HepG2 (cell line): Measurements from ENCODE around the gene ANTXR1. TPM values are rescaled to one million over a fixed set of nuclear protein-coding genes. Genes with fewer than 3 reads are reported as not detected.
A peak's percentile ranks its signal among the peaks of the same experiment; 100 is the strongest.

Source experiments
- ATAC-seq: fragments of 200-7000 bp; cut with Tn5 transposase; 3 replicates; pipeline ENCODE4 v1.9.1; 2020; ENCODE audit warnings: mild to moderate bottlenecking, moderate library complexity
- BruUV-seq: library from RNA; stranded (reverse); fragments of 400-500 nt; replicated peaks from 2 replicates; lab custom pipeline; 2021; lab: Mats Ljungman, UMichigan
- CTCF ChIA-PET: fragments of 300-600 bp; formaldehyde crosslinking; extraction: SDS; loops from one replicate; lab custom pipeline; 2021; ENCODE audit warnings: low total read pairs, inconsistent platforms, low intra/inter-chr PET ratio; lab: Yijun Ruan, JAX
- POLR2A ChIA-PET: fragments of 350-600 bp; sonication (Branson Sonifier 250); formaldehyde crosslinking; loops from one replicate; lab custom pipeline; 2020; ENCODE audit warnings: antibody characterized with exemption, inconsistent platforms; lab: Yijun Ruan, JAX
- DNase-seq: peaks from one replicate; pipeline ENCODE4 v3.0.0-alpha.2; 2015; ENCODE audit warnings: low spot score
- FAIRE-seq: peaks from 3 replicates; lab custom pipeline; 2011; peaks lifted over from hg19 to GRCh38; lab: Jason Lieb, UNC
- H2AFZ ChIP-seq: one replicate; pipeline ENCODE4 v1.6.1; 2011; ENCODE audit warnings: low read length, inconsistent platforms
- H3K27ac ChIP-seq: fragments of 300-600 bp; 3 replicates; pipeline ENCODE4 v1.8.0; 2011; ENCODE audit warnings: mixed run types, mild to moderate bottlenecking, mixed read lengths, low read length, inconsistent platforms; ENCODE audit not compliant: insufficient read depth; ENCODE audit errors: extremely low read length
- H3K27me3 ChIP-seq, 2 experiments: fragments of 200-600 bp in 1 of 2; 2 replicates in 1 of 2; 3 replicates in 1 of 2; pipeline versions ENCODE4 v1.6.0 to v1.8.0; 2011; ENCODE audit warnings: low read length in 2 of 2, mild to moderate bottlenecking in 2 of 2, moderate library complexity in 2 of 2, inconsistent platforms in 1 of 2; ENCODE audit not compliant: insufficient read depth in 2 of 2, control insufficient read depth in 1 of 2
- H3K36me3 ChIP-seq, 2 experiments: fragments of 200-600 bp in 1 of 2; replicated peaks in 1 of 2; 2 replicates in 1 of 2; 3 replicates in 1 of 2; pipeline versions ENCODE4 v1.5.1 to v1.8.0; 2011; ENCODE audit warnings: low read length in 2 of 2, inconsistent platforms in 1 of 2; ENCODE audit not compliant: insufficient read depth in 2 of 2, control insufficient read depth in 1 of 2
- H3K4me1 ChIP-seq: 2 replicates; pipeline ENCODE4 v1.5.1; 2012; ENCODE audit warnings: low read length, inconsistent platforms; ENCODE audit not compliant: insufficient read depth
- H3K4me2 ChIP-seq: 2 replicates; pipeline ENCODE4 v1.6.0; 2011; ENCODE audit warnings: low read depth, low read length, inconsistent platforms
- H3K4me3 ChIP-seq, 3 experiments: fragments of 200-600 bp in 1 of 3; sonication (generic), shearing (Covaris generic) in 1 of 3; replicated peaks in 1 of 3; 2 replicates each; pipeline ENCODE4 v1.5.1; 2011 to 2016; ENCODE audit warnings: low read length in 3 of 3, inconsistent platforms in 2 of 3, low read depth in 2 of 3, mild to moderate bottlenecking in 2 of 3, control low read depth in 1 of 3, mixed read lengths in 1 of 3; ENCODE audit not compliant: insufficient read depth in 1 of 3
- H3K79me2 ChIP-seq: one replicate; pipeline ENCODE4 v1.6.1; 2011; ENCODE audit warnings: low read length, inconsistent platforms; ENCODE audit not compliant: insufficient read depth
- H3K9ac ChIP-seq: 2 replicates; pipeline ENCODE4 v1.6.0; 2011; ENCODE audit warnings: mild to moderate bottlenecking, low read depth, low read length, inconsistent platforms; ENCODE audit not compliant: insufficient read depth
- H3K9me3 ChIP-seq: 2 replicates; pipeline ENCODE4 v1.5.1; 2012; ENCODE audit warnings: mild to moderate bottlenecking, low read length
- H4K20me1 ChIP-seq: 2 replicates; pipeline ENCODE4 v1.6.0; 2011; ENCODE audit warnings: inconsistent platforms, mild to moderate bottlenecking, low read length, moderate library complexity; ENCODE audit not compliant: insufficient read depth
- BCL6 ChIP-seq: IDR thresholded peaks from 2 replicates; pipeline ENCODE4 v1.6.1; 2016; ENCODE audit warnings: missing genetic modification reagents, missing compliant biosample characterization
- CEBPB ChIP-seq: IDR thresholded peaks from 2 replicates; pipeline ENCODE4 v1.6.1; 2011; ENCODE audit warnings: low read depth, low read length, improper control_type of control experiment, borderline replicate concordance
- CEBPG ChIP-seq: IDR thresholded peaks from 2 replicates; pipeline ENCODE4 v1.6.1; 2016
- EP300 ChIP-seq, 3 experiments: sonication (generic) in 1 of 3; formaldehyde crosslinking in 1 of 3; IDR thresholded peaks; 2 replicates each; pipeline versions ENCODE4 v1.5.1 to v1.6.1; 2011 to 2020; ENCODE audit warnings: low read depth in 2 of 3, low read length in 2 of 3, borderline replicate concordance in 1 of 3, improper control_type of control experiment in 1 of 3, mild to moderate bottlenecking in 1 of 3, missing genetic modification reagents in 1 of 3, moderate library complexity in 1 of 3
- FOXP1 ChIP-seq, 2 experiments: fragments of 450-650 bp in 1 of 2; IDR thresholded peaks; 2 replicates each; pipeline ENCODE4 v1.6.1; 2017 to 2018; ENCODE audit warnings: antibody characterized with exemption in 1 of 2
- GFI1 ChIP-seq: sonication (generic); formaldehyde crosslinking; IDR thresholded peaks from 2 replicates; pipeline ENCODE4 v1.5.0; 2020; ENCODE audit warnings: missing genetic modification reagents, mild to moderate bottlenecking, borderline replicate concordance
- HMG20A ChIP-seq: IDR thresholded peaks from 2 replicates; pipeline ENCODE4 v1.6.1; 2016; ENCODE audit warnings: borderline replicate concordance
- MAFK ChIP-seq, 2 experiments: IDR thresholded peaks in 1 of 2; conservative IDR thresholded peaks in 1 of 2; 2 replicates each; pipeline ENCODE4 v1.6.1; 2011; ENCODE audit warnings: improper control_type of control experiment in 2 of 2, low read length in 2 of 2
- PCBP1 ChIP-seq: fragments of 200-400 bp; formaldehyde crosslinking; IDR thresholded peaks from 2 replicates; pipeline ENCODE4 v1.6.1; 2017; ENCODE audit warnings: mild to moderate bottlenecking, low read depth, low read length, borderline replicate concordance
- ZBTB10 ChIP-seq: sonication (generic); formaldehyde crosslinking; IDR thresholded peaks from 2 replicates; pipeline ENCODE4 v1.4.0; 2020; ENCODE audit warnings: missing genetic modification reagents, borderline replicate concordance
- WGBS: methylation state at CpG from one replicate; pipeline ENCODE4 v1.1.6; 2017; ENCODE audit warnings: low lambda C conversion rate; 5-methylcytosine and 5-hydroxymethylcytosine counted together
- in situ Hi-C: cut with HindIII; loops from 2 replicates; pipeline ENCODE4 v1.10.0; 2017; ENCODE audit warnings: low pct_unique_long_range_greater_than_20kb; ENCODE audit not compliant: extremely low pct_ligation_motif_present
- intact Hi-C: fragments of 100-400 bp; cut with micrococcal nuclease; formaldehyde crosslinking; loops from one replicate; pipeline ENCODE4 v1.10.0; 2022; ENCODE audit not compliant: unreplicated experiment
- polyA plus RNA-seq, 8 experiments: library from polyadenylated mRNA; depleted of rRNA in 3 of 8; stranded (reverse) in 7 of 8; unstranded in 1 of 8; fragments of >200 nt; fragmentation: Illumina TruSeq in 4 of 8; extraction: Trizol in 4 of 8; gene quantifications; 2 replicates each; pipeline versions ENCODE4 v1.2.1 to v1.2.3, GENCODE V29; 2011 to 2016; ENCODE audit warnings: low read depth in 4 of 8, missing spikeins in 1 of 8, mixed read lengths in 1 of 8; ENCODE audit not compliant: insufficient read depth in 1 of 8
- total RNA-seq, 5 experiments: library from RNA; depleted of rRNA; stranded (reverse); fragments of >200 nt; fragmentation: Illumina TruSeq; extraction: Trizol; gene quantifications; 2 replicates each; pipeline ENCODE4 v1.2.3, GENCODE V29; 2016; ENCODE audit warnings: low read depth in 1 of 5

ANTXR1 gene
- total and polyA plus RNA-seq, 2 of the 13 experiments (the other 11 are each of a cell fraction or from before 2014, with no cell fraction given): 4.5 to 12.7 TPM

- no peak overlapping the region for H3K4me2 ChIP-seq
- H3K36me3 ChIP-seq: peaks cover 0 to 3% of the 10 kb centered on the region in 2 experiments; a peak in 1 of 5 replicates
- intact Hi-C loops (no loop called here), in situ Hi-C loops (no loop called here)
- ATAC-seq: no peak
- H3K4me1 ChIP-seq: peaks cover 17% of the 10 kb centered on the region; the same call in 1 of the 2 replicates
- no peaks in the 10 kb centered on the region for H4K20me1 ChIP-seq
- no peak overlapping the region for H3K27ac ChIP-seq
- no peaks in the 10 kb centered on the region for H3K9me3 ChIP-seq
- WGBS: 70% methylated on average over 3 of the region's 3 CpGs
- H3K4me3 ChIP-seq: no peak overlapping the region
- H2AFZ ChIP-seq: no peak overlapping the region
- ChIA-PET CTCF (no interaction called here), POLR2A (no interaction called here)
- no TSS peak for BruUV-seq
- FAIRE-seq: no peak
- no peaks in the 10 kb centered on the region for H3K79me2 ChIP-seq
- no peak overlapping the region for H3K9ac ChIP-seq
- DNase-seq: no peak
- TF ChIP-seq BCL6 (peak; percentile 82), EP300 (IDR thresholded peaks at IDR 0.05; ENCODE audit: low read depth in 2 of 2, low read length in 2 of 2) (0 out of 4 replicates have a peak, but pooled peaks of 1 of the 2 experiments have one; percentile 6), EP300 (CRISPR knock-in tag; IDR thresholded peaks at IDR 0.05; ENCODE audit: borderline replicate concordance) (no peak), ZBTB10 (no peak), FOXP1 (IDR thresholded peaks at IDR 0.05) (no peak), FOXP1 (CRISPR knock-in tag; IDR thresholded peaks at IDR 0.05) (peak; percentile 20; the same call in 1 of the 2 replicates), HMG20A (CRISPR knock-in tag) (0 out of 2 replicates have a peak, but pooled peaks have one; percentile 27), GFI1 (CRISPR knock-in tag) (0 out of 2 replicates have a peak, but pooled peaks have one; percentile 34), CEBPG (peak; percentile 5; the same call in 1 of the 2 replicates), CEBPB (peak; percentile 27; the same call in 1 of the 2 replicates), PCBP1 (no peak), MAFK (conservative IDR thresholded peaks at IDR 0.05 in 1 of 2, IDR thresholded peaks at IDR 0.05 in 1 of 2; ENCODE audit: low read length in 2 of 2) (peak in 1 of 2 experiments; percentile 35; a peak in 1 of 4 replicates)
- no peaks in the 10 kb centered on the region for H3K27me3 ChIP-seq
These were observed 76.3 kb downstream of the ANTXR1 start for GRCh38 chr2:69089266-69089665.
